ENCODE data around the gene RNASET2. TPM values are rescaled to one million over a fixed set of nuclear protein-coding genes. Genes with fewer than 3 reads are reported as not detected.
A peak's percentile ranks its signal among the peaks of the same experiment; 100 is the strongest.

RNASET2 gene
- total RNA-seq (10 to 100 TPM; 51.0 to 68.5 TPM), polyA plus RNA-seq (ENCODE audit: insufficient read length in 6 of 6) (10 to 100 TPM; 38.1 to 51.7 (median 45.3) TPM)
- long read RNA-seq, donor 1, transcript RNASET2-210 (9 exons, 1,375 nt): major isoform, 24 of 37 reads
- long read RNA-seq, donor 1, partial matches to known transcripts: 6 of 37 reads
- long read RNA-seq, donor 1, other reads (novel, unspliced or antisense): 0 of 37 reads
- long read RNA-seq, donor 2, transcript RNASET2-210 (9 exons, 1,375 nt): major isoform, 25 of 35 reads
- long read RNA-seq, donor 2, partial matches to known transcripts: 7 of 35 reads
- long read RNA-seq, donor 2, other reads (novel, unspliced or antisense): 0 of 35 reads
- long read RNA-seq, donor 3, transcript RNASET2-210 (9 exons, 1,375 nt): major isoform, 24 of 26 reads
- long read RNA-seq, donor 3, partial matches to known transcripts: 0 of 26 reads
- long read RNA-seq, donor 3, other reads (novel, unspliced or antisense): 0 of 26 reads
- long read RNA-seq, donor 4, transcript RNASET2-212 (2 exons, 2,280 nt): minor isoform, 13 of 88 reads
- long read RNA-seq, donor 4, transcript RNASET2-210 (9 exons, 1,375 nt): major isoform, 65 of 88 reads
- long read RNA-seq, donor 4, partial matches to known transcripts: 2 of 88 reads
- long read RNA-seq, donor 4, other reads (novel, unspliced or antisense): 7 of 88 reads
- long read RNA-seq, donor 5, transcript RNASET2-210 (9 exons, 1,375 nt): major isoform, 30 of 52 reads
- long read RNA-seq, donor 5, partial matches to known transcripts: 18 of 52 reads
- long read RNA-seq, donor 5, other reads (novel, unspliced or antisense): 0 of 52 reads
- long read RNA-seq, donor 6, transcript RNASET2-210 (9 exons, 1,375 nt): major isoform, 25 of 36 reads
- long read RNA-seq, donor 6, partial matches to known transcripts: 9 of 36 reads
- long read RNA-seq, donor 6, other reads (novel, unspliced or antisense): 0 of 36 reads
- long read RNA-seq, donor 7, transcript RNASET2-210 (9 exons, 1,375 nt): major isoform, 17 of 22 reads
- long read RNA-seq, donor 7, partial matches to known transcripts: 0 of 22 reads
- long read RNA-seq, donor 7, other reads (novel, unspliced or antisense): 0 of 22 reads
- long read RNA-seq, donor 8, transcript RNASET2-210 (9 exons, 1,375 nt): major isoform, 33 of 44 reads
- long read RNA-seq, donor 8, partial matches to known transcripts: 7 of 44 reads
- long read RNA-seq, donor 8, other reads (novel, unspliced or antisense): 0 of 44 reads
- long read RNA-seq, donor 9: 0 reads
- long read RNA-seq, donor 10, transcript RNASET2-210 (9 exons, 1,375 nt): major isoform, 146 of 170 reads
- long read RNA-seq, donor 10, partial matches to known transcripts: 0 of 170 reads
- long read RNA-seq, donor 10, other reads (novel, unspliced or antisense): 20 of 170 reads
- long read RNA-seq, donor 11, transcript RNASET2-212 (2 exons, 2,280 nt): minor isoform, 6 of 45 reads
- long read RNA-seq, donor 11, transcript RNASET2-210 (9 exons, 1,375 nt): major isoform, 15 of 45 reads
- long read RNA-seq, donor 11, partial matches to known transcripts: 16 of 45 reads
- long read RNA-seq, donor 11, other reads (novel, unspliced or antisense): 6 of 45 reads
- long read RNA-seq, donor 12, transcript RNASET2-210 (9 exons, 1,375 nt): major isoform, 30 of 38 reads
- long read RNA-seq, donor 12, partial matches to known transcripts: 6 of 38 reads
- long read RNA-seq, donor 12, other reads (novel, unspliced or antisense): 0 of 38 reads

- peaks cover 5 to 76% of the 10 kb centered on the region in 2 donors for H3K4me1 ChIP-seq
- intact Hi-C loops (cut with DNase I): no loop called here
These were observed at the start of gene RNASET2 for GRCh38 chr6:166956444-166957086. Gene RNASET2, minus strand, starts transcription at chr6:166956550. Its CDS starts 368 bp downstream, at chr6:166956182.

GRCh38 chr6:167005350-167006159, 49.2 kb upstream of the RNASET2 start:
- TF ChIP-seq CTCF (IDR thresholded peaks at IDR 0.05): no peak
- DNase-seq (no peak), ATAC-seq (no peak)

More at GRCh38 chr6:166956444-166957086, at the start of gene RNASET2:
- peak; percentile 98 for ATAC-seq
- TF ChIP-seq CTCF (IDR thresholded peaks at IDR 0.05): no peak
- Histone ChIP-seq H3K4me3 (peak within 1 kb of the TSS; percentile 96 to 97), H3K27me3 (no peaks in the 10 kb centered on the region), H3K36me3 (no peaks in the 10 kb centered on the region), H3K9me3 (no peaks in the 10 kb centered on the region), H3K27ac (peak within 1 kb of the TSS; percentile 89 to 99)
- DNase-seq: peak; percentile 93 to 100 (median 97)

GRCh38 chr6:167000759-167001158, 44.4 kb upstream of the RNASET2 start:
- H3K4me3 ChIP-seq: no peak overlapping the region
- H3K27me3 ChIP-seq: no peaks in the 10 kb centered on the region
- no peaks in the 10 kb centered on the region for H3K9me3 ChIP-seq
- intact Hi-C loops (cut with DNase I): no loop called here
- DNase-seq: no peak
- ATAC-seq: no peak
- TF ChIP-seq CTCF (IDR thresholded peaks at IDR 0.05): no peak
- no peak overlapping the region for H3K27ac ChIP-seq
- peaks cover 0 to 6% of the 10 kb centered on the region in 2 donors for H3K36me3 ChIP-seq
- peaks cover 7 to 40% of the 10 kb centered on the region in 2 donors for H3K4me1 ChIP-seq

More at GRCh38 chr6:167005350-167006159, 49.2 kb upstream of the RNASET2 start:
- Histone ChIP-seq H3K27ac (no peak overlapping the region), H3K4me1 (peaks cover under 1 to 11% of the 10 kb centered on the region in 2 donors), H3K36me3 (peaks cover 0 to 23% of the 10 kb centered on the region in 2 donors), H3K9me3 (no peaks in the 10 kb centered on the region), H3K4me3 (no peak overlapping the region), H3K27me3 (no peaks in the 10 kb centered on the region)
- intact Hi-C loops (cut with DNase I): no loop called here
